ENCODE data around the gene CHMP3.

DNA sequence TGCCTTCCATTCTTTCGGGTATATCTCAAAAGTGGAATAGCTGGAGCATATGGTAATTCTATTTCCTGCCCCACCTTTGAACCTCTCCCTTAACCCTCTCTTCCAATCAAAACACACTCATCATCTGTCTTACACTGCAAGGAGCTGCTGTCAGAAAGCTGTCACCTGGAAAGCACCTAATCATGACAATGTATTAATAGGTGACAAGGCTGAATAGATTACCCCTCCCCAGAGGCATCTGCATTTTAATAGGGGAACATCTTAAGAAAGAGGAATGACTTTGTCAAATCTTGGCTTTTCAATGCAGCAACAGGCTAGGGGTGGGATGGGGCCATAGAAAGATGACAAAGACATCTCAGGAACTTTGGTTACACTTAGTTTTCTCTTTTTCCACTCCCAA, 41.3 kb downstream of the CHMP3 start:
- TF ChIP-seq, protein P1, sequence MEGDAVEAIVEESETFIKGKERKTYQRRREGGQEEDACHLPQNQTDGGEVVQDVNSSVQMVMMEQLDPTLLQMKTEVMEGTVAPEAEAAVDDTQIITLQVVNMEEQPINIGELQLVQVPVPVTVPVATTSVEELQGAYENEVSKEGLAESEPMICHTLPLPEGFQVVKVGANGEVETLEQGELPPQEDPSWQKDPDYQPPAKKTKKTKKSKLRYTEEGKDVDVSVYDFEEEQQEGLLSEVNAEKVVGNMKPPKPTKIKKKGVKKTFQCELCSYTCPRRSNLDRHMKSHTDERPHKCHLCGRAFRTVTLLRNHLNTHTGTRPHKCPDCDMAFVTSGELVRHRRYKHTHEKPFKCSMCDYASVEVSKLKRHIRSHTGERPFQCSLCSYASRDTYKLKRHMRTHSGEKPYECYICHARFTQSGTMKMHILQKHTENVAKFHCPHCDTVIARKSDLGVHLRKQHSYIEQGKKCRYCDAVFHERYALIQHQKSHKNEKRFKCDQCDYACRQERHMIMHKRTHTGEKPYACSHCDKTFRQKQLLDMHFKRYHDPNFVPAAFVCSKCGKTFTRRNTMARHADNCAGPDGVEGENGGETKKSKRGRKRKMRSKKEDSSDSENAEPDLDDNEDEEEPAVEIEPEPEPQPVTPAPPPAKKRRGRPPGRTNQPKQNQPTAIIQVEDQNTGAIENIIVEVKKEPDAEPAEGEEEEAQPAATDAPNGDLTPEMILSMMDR (IDR thresholded peaks at IDR 0.05): no peak
- TF ChIP-seq, protein P2, sequence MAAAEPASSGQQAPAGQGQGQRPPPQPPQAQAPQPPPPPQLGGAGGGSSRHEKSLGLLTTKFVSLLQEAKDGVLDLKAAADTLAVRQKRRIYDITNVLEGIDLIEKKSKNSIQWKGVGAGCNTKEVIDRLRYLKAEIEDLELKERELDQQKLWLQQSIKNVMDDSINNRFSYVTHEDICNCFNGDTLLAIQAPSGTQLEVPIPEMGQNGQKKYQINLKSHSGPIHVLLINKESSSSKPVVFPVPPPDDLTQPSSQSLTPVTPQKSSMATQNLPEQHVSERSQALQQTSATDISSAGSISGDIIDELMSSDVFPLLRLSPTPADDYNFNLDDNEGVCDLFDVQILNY (CRISPR knock-in tag; IDR thresholded peaks at IDR 0.05): no peak
- TF ChIP-seq JUN (CRISPR knock-in tag; IDR thresholded peaks at IDR 0.05) (no peak), FOXP1 (CRISPR knock-in tag; IDR thresholded peaks at IDR 0.05; ENCODE audit: borderline replicate concordance) (no peak), CBFB (CRISPR knock-in tag; IDR thresholded peaks at IDR 0.05; ENCODE audit: low read depth) (no peak), JAZF1 (CRISPR knock-in tag; IDR thresholded peaks at IDR 0.05) (no peak), ZNF121 (CRISPR knock-in tag; IDR thresholded peaks at IDR 0.05) (no peak)
- TF ChIP-seq, protein P3, sequence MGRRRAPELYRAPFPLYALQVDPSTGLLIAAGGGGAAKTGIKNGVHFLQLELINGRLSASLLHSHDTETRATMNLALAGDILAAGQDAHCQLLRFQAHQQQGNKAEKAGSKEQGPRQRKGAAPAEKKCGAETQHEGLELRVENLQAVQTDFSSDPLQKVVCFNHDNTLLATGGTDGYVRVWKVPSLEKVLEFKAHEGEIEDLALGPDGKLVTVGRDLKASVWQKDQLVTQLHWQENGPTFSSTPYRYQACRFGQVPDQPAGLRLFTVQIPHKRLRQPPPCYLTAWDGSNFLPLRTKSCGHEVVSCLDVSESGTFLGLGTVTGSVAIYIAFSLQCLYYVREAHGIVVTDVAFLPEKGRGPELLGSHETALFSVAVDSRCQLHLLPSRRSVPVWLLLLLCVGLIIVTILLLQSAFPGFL (CRISPR knock-in tag; IDR thresholded peaks at IDR 0.05; ENCODE audit: borderline replicate concordance): no peak
